ENCODE data around the gene GRWD1.

GRCh38 chr19:48469934-48470680 lies 24.3 kb downstream of the GRWD1 start:
- TF ChIP-seq CTCF (IDR thresholded peaks at IDR 0.05; ENCODE audit: insufficient read depth, low read depth, low read length) (no peak), EZH2 (IDR thresholded peaks at IDR 0.05; ENCODE audit: insufficient read depth, low read length) (no peak)

Measured in astrocyte (in vitro differentiated cells and primary cell).